IPS DF 4.7 (cell line): ENCODE measurements around the gene ATP8B1.
"Not testable (repeated sequence)": the region's sequence is repeated elsewhere in the genome, so short reads cannot be mapped to it uniquely, and the experiment has no call there.

ENCODE experiments used
- DNase-seq: peaks from one replicate; pipeline ENCODE4 v3.0.0-alpha.2; 2013; ENCODE audit warnings: low spot score; ENCODE audit errors: extremely low read depth

Gene ATP8B1

DNA sequence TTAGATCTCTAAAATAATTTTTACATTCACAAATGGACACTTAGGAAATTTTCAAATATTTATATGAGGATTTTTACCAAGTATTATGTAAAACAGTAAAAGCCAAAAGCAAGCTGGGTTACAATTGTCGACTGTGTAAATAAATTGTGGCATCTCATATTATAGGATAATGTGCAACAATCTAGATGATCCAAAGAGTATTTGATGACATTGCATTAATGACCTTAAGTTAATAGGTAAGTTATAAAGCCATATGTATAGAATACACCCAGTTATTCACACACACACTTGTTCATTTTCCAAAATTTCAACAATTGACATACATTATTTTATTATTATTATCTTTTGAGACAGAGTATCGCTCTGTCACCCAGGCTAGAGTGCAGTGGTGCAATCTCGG lies 69.3 kb downstream of the ATP8B1 start:
- no peak for DNase-seq

DNA sequence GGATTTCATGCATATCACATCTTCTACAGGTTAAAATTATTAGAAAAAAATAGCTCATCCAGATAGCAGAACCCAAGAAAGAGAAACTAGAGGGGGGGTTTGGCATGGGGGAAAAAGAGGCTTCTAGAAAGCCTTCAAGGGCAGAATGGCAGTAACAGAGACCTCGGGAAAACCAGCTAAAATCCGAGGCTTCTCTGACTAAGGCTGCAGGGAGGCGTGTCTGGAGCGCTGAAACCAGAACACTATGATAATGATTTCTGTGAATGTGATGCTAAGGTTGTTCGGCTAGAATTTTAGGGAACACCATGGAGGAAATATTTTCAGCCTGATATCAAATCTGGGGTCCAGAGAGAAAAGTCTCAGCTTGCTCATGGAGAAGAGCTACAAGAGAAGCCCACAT lies 73.0 kb downstream of the ATP8B1 start:
- DNase-seq: no peak

DNA sequence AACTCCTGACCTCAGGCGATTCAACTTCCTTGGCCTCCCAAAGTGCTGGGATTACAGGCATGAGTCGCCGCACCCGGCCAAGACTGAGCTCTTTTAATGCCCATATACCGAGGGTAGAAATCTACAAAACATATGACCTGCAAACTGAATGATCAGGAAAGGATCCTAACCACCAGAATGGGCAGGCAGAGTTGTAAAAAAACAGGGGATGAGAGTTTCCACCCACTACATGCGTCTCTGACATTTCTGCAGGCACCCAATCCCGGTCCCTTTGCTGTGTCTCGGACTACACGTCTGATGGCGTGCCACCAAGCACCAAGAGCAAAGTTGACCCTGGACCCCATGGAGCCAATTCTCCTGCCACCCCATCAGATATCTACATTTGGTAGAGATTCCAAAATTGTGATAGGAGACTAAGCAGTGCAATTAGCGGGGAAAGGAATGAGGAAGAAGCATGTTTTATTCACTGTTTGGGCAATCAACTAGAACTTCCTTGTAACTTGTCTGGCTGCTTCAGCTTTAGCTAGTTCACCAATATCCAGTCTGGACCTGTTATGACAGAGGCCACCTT lies 74.1 kb downstream of the ATP8B1 start:
- DNase-seq: no peak

DNA sequence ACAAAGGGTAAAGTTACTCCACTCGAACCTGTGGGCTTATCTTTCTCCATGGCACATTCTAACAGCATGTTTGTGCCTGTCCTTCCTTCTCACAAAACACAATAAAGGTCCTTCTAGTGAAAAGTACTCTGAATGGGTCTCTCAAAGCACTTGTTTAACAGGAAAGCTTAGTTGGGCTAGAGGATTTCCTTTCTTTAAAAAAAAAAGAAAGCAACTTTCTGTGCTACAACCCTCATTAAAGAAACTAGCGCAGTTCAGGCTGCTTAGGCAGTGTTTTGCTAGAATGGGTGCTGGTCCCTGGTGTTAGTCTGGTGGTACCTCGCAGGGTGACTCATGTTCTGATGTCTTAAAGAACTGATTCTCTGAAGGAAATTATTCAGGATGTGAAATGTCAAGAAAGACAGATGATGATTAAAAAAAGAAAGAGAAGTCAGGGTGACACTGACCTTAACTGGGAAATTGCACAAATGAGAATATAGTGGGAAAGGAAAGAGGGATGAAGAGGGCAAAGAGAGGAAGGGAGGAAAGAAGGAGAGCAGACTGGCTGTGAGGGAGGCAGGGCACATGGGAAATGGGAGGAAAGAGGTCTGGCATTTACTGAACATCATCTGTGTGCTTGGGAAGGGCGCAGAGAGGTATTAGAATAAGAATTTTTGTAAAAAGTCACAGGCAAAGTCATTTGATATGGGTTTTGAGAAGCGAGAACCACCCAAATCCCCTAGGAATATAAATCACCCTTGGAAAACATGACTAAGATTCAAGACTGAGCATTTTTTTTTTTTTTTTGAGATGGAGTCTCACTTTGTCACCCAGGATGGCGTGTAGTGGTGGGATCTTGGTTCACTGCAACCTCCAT lies 74.9 kb downstream of the ATP8B1 start:
- DNase-seq: no peak

DNA sequence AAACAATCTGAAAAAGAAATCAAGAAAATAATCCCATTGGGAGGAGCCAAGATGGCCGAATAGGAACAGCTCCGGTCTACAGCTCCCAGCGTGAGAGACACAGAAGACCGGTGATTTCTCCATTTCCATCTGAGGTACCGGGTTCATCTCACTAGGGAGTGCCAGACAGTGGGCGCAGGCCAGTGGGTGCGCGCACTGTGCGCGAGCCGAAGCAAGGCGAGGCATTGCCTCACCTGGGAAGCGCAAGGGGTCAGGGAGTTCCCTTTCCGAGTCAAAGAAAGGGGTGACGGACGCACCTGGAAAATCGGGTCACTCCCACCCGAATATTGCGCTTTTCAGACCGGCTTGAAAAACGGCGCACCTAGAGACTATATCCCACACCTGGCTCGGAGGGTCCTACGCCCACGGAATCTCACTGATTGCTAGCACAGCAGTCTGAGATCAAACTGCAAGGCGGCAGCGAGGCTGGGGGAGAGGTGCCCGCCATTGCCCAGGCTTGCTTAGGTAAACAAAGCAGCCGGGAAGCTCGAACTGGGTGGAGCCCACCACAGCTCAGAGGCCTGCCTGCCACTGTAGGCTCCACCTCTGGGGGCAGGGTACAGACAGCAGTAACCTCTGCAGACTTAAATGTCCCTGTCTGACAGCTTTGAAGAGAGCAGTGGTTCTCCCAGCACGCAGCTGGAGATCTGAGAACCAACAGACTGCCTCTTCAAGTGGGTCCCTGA lies 83.7 kb downstream of the ATP8B1 start:
- DNase-seq: not testable (repeated sequence)

DNA sequence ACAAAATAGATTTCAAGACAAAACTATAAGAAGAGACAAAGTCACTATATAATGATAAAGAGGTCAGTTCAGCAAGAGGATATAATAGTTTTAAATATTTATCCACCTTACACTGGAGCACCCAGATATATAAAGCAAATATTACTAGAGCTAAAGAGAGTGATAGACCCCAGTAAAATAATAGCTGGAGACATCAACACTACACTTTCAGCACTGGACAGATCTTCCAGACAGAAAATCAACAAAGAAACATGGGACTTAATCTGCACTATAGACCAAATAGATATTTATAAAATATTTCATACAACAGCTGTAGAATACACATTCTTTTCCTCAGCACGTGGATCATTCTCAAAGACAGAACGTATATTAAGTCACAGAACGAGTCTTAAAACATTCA lies 86.6 kb downstream of the ATP8B1 start:
- DNase-seq: no peak

DNA sequence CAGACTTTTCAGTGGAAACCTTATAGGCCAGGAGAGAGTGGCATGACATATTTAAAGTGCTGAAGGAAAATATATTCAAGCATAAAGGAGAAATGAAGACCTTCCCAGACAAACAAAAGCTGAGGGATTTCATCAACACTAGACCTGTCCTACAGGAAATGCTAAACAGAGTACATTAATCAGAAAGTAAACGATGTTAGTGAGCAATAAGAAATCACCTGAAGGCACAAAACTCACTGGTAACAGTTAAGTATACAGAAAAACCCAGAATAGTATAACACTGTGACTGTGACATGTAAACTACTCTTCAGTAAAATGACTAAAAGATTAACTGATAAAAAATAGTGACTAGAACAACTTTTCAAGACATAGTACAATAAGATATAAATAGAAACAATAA lies 87.4 kb downstream of the ATP8B1 start:
- DNase-seq: no peak

DNA sequence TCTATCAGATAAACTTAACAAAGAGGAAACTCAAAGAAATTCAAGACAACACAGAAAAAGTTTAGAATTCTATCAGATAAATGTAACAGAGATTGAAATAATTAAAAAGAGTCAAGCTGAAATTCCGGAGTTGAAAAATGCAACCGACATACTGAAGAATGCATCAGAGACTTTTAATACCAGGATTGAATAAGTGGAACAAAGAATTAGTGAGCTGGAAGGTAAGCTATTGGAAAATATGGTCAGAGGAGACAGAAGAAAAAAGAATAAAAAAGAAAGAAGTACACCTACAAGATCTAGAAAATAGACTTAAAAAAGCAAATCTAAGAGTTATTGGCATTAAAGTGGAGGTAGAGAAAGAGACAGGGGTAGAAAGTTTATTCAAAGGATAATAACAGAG lies 88.0 kb downstream of the ATP8B1 start:
- no peak for DNase-seq

DNA sequence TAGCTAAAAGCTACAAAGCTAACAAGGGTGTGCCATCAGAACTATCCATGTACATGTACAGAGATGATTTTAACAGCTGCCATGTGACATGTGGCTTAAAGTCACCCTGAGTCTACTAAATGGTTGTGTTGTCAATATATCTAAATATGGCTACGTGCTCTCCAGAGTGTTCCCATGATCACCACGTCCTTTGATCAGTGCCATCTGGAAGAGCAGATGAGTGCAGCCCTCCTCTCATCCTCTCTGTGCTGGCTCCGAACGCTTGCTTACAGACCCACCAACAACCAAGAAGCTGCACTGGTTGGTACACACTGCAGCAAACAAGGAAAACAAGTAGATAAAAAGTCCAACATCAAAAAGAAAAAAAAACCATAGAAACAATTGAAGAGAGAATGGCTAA lies 92.9 kb downstream of the ATP8B1 start:
- DNase-seq: no peak

DNA sequence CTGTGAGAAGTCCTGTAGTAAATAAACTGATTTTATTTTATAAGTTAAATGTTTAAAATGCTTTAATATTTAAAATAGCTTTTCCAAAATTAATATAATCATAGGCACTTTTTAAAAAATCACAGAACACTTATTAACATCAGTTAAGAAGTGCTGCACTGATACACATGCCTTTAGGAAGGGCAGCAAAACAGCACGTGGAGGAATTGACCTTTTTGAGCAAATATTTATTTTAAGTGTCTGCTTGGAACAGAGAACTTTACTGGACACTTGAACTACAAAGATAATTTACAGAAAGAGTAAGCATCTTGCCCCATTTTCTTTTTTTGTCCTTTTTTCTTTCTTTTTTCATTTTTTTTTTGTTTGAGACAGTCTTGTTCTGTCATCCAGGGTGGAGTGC lies 93.8 kb downstream of the ATP8B1 start:
- no peak for DNase-seq

DNA sequence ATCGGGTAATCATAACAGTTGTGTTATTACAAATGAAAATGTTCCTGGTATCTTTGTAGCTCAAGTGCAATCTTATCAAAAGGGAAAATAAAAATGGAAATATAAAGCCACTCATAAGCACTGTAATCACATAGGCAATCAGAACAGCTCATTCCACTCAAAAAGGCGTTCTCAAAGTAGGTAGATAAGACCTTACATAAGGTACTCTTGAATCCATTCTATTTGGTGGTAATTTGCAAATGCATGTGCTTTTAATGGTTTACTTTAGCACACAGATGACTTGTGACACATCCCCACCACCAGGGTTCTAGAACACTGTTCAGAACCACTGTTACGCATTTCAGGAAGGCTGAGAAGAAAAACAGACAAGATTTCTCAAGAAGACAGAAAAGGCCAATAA lies 94.8 kb downstream of the ATP8B1 start:
- DNase-seq: no peak

DNA sequence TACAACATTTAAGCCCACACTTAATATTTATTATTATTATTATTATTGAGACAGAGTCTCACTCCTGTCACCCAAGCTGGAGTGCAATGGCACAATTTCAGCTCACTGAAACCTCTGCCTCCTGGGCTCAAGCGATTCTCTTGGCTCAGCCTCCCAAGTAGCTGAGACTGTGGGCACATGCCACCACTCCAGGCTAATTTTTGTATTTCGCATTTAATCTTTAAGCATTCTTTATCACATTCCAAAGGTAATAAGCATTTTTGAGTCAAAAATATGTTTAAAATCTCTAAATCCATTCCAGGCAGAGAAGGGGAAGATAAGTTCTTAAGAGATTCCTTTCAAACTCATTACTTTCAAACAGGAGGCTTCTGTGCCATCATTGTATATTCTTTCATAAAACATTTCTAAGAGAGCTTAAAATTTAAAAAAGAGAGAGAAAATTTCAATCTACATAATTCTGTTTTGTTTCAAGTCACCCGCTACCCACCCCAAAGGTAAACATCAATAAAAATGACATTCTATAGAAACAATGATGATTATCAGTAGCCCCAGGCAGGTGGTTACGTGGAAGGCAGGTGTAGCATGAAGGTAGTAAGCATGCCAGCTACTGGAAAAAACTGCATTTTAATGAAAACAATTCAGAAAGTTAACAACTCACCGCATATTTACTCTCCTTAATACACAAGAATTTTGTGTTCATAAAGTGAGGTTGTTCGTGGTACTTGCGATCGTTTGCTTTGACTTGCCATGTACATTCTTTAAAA lies 97.1 kb downstream of the ATP8B1 start:
- DNase-seq: no peak

DNA sequence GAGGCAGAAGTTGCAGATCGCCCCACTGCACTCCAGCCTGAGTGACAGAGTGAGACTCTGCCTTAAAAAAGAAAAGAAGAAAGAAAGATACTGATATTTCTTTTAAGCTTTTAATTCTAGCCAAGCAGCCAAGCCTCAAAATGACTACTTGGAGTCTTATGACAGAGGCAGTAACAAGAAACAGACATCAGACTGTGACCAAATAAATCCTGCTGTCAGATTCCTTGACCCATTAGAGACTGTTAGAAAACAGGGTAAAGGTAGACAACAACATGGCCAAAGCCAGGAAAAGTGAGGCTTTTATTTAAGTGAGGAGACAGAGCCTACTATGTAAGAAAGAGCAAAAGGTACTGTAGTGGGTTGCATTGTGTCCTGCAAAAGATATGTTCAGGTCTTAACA lies 98.1 kb downstream of the ATP8B1 start:
- no peak for DNase-seq

DNA sequence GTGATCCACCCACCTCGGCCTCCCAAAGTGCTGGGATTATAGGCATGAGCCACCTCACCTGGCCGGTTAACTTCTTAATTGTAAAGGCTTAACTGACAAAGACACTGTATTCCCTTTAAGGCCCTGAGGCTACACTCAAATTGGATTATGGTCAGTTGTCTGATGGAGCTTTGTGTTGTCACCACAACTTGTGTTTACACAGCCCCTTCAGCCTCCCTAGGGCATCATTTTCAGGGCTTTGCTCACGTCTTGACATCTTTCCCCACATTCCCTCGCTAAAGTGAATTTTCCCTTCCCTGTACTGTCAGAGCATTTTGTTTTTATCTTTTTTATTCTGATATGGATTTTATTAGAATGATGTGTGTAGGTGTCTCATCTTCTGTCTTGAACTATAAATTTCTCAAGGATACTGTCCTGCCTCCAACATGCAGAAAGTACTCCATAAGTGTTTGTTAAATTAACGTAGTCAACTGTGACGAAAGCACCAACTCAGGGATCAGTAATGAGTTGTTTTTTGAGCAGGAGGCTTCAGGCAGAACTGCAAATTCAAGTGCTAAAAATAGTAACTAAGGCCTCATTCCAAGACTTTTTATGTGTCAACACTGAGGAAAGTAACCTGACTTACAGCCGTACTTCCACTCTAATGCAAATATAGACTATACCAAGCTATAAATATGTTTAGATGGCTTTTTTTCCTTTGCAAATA lies 104.4 kb downstream of the ATP8B1 start:
- no peak for DNase-seq

DNA sequence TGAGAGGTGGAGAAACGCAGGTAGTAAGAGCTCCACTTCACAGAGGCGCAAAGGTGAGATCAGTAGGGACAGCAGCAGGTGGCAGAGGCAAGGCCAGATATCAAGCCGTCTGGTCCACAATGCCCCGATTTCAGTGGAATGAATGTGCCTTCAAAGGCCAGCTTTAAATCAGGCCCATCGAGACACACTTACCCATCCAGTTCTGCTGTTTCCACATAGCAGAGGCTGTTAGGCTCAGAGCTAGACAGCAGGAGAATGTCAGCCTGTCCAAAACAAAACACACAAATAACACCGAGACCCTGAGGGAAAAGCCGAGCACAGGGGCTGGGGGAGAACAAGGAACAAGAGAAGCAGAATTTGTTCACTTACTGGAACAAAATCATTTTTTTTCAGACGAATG lies 105.7 kb downstream of the ATP8B1 start:
- no peak for DNase-seq

DNA sequence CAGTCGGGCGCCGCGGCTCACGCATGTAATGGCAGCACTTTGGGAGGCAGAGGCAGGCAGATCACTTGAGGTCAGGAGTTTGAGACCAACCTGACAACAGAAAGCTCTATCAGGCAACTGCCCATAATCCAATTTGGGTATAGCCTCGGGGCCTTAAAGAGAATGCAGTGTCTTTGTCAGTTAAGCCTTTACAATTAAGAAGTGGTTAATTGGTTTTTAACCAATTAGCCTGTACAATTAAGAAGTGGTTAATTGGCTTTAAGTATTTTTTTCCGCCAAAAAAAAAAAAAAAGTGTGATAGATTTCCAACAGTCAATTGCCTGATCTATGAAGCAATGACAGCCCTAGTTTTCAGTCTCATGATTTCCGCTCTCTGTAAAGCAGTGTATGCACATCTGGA lies 106.8 kb downstream of the ATP8B1 start:
- no peak for DNase-seq

DNA sequence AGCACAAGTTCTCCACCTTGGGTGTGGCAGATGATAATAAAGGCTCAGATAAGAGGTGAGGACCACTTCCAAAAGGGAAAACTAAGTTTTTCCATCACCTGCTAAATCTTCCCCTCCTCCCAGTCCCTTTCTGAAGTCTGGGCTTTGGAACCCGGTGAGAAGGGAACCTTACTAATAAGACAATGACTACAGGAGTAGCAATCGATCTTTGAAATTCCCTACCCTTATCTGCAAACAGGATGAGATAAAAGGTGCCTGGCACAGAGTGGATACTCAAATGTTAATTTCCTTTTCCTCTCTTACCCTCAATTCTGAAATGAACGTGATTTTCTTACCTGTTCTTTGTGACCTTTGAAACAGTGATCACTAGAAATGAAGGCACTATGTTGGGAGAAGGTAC lies 111.8 kb downstream of the ATP8B1 start:
- DNase-seq: no peak

DNA sequence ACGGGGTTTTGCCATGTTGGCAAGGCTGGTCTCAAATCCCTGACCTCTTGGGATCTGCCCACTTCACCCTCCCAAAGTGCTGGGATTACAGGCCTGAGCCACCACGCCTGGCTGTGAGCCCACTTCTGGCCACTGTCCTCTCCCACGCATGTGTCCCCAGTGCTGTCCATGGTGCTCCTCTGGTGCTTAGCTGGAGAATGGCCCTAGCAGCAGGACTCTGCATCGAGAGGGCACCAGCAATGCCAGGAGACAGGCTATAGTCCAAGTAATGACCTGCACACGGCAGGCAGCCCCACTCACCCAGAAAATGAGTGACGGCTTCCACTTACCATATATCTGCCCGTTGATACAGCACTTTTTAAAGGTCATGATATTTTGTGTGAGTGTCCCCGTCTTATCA lies 115.1 kb downstream of the ATP8B1 start:
- no peak for DNase-seq

DNA sequence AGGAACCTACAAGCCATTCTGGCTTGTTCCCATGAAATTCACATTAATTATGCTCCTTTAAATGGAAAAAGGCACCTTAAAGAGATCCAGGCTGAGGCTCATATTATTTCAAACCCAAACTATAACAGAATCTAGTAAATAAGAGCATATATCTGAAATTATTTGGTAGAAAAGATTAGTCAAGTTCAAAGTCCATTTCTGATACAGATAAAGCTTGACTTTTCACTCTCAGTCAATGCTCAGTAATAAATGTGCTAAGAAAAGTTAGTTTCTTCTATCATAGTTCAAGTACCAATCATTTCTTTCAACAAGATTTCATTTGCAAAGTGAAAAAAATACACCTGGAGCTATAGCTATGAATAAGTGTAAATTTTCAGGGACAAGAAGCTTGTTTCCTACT lies 119.6 kb downstream of the ATP8B1 start:
- DNase-seq: no peak

DNA sequence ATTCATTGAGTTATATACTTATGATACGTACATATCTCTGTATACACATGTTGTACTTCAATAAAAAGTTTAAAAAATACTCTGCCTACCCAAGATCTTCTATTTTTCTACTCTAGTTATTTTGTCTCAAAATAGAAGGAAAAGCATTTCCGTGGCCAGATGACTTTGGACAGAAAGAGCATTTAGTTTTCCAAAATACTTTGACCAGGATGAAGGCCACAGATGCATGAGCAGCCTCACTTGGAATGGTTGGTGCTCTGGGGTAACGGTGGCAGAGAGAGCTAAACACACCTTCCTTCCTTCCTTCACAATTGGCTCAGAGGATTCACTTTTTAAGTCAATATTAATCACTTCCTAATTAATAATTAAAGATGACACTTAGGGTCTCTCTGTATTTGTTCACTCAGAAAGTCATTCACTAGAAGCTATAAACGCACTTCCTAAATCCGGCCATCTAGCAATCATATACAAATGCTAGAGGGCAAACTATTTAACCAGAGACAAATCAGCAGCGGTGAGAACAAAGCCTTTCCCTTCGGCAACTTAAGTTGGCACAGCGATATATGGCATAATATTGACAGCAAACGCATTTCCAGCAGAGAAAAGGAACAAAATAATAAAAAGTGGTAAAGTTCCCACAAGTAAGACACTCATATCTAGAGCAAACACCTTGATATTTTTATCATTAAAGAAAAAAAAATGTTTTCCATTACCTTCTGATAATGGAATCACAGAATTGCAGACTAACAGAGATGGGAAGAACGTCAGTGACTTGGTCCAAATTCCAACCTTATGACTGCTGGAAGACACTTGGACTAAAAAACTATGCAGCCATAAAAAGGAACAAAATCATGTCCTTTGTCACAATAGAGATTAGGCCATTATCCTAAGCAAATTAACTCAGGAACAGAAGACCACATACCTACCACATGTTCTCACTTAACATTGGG lies 125.6 kb downstream of the ATP8B1 start:
- DNase-seq: no peak
